GM13976 (cell line): Measurements from ENCODE around the gene PLCB1.

Source experiments
- DNase-seq: peaks from one replicate; pipeline ENCODE4 v3.0.0; 2012; ENCODE audit warnings: low spot score
- CTCF ChIP-seq: IDR thresholded peaks from 2 replicates; pipeline ENCODE4 v1.5.1; 2012; ENCODE audit warnings: borderline replicate concordance, mild to moderate bottlenecking; ENCODE audit not compliant: insufficient read depth; ENCODE audit errors: extremely low read depth, missing control alignments, control extremely low read depth
- in situ Hi-C: fragments of 300-500 bp; cut with MboI; formaldehyde crosslinking; loops from one replicate; pipeline ENCODE4 v1.12.0; 2022; ENCODE audit warnings: low sequenced_read_pairs, mixed read lengths, inconsistent platforms; ENCODE audit not compliant: unreplicated experiment

PLCB1 gene

GRCh38 chr20:8395956-8396355 lies 263.9 kb downstream of the PLCB1 start:
- TF ChIP-seq CTCF = no peak
- no peak for DNase-seq
- in situ Hi-C loops = no loop called here

- TF ChIP-seq CTCF = no peak
- no peak for DNase-seq
- in situ Hi-C loops = no loop called here
These were observed 266.4 kb downstream of the PLCB1 start for GRCh38 chr20:8398263-8399051.

GRCh38 chr20:8399947-8400346 lies 267.9 kb downstream of the PLCB1 start:
- in situ Hi-C loops = no loop called here
- DNase-seq = peak; percentile 39
- no peak for TF ChIP-seq CTCF

GRCh38 chr20:8400486-8400885 lies 268.4 kb downstream of the PLCB1 start:
- no peak for DNase-seq
- no peak for TF ChIP-seq CTCF
- in situ Hi-C loops = no loop called here

- DNase-seq = no peak
- TF ChIP-seq CTCF = no peak
- in situ Hi-C loops = no loop called here
These were observed 269.5 kb downstream of the PLCB1 start for GRCh38 chr20:8401556-8401955.

GRCh38 chr20:8402798-8403197 lies 270.7 kb downstream of the PLCB1 start:
- TF ChIP-seq CTCF = no peak
- in situ Hi-C loops = no loop called here
- DNase-seq = no peak
